Stimulated activated CD4-positive, alpha-beta T cell treated with anti-CD3 and anti-CD28 coated beads, Interleukin-4, amount 100 ng/mL, for 48 hours (primary cell): ENCODE results near the gene HTR3E.

Source experiments
- DNase-seq, 2 donors: peaks; one replicate each; pipeline ENCODE4 v3.0.0-alpha.2; 2020; ENCODE audit warnings: low read depth in 2 of 2

The HTR3E gene

DNA sequence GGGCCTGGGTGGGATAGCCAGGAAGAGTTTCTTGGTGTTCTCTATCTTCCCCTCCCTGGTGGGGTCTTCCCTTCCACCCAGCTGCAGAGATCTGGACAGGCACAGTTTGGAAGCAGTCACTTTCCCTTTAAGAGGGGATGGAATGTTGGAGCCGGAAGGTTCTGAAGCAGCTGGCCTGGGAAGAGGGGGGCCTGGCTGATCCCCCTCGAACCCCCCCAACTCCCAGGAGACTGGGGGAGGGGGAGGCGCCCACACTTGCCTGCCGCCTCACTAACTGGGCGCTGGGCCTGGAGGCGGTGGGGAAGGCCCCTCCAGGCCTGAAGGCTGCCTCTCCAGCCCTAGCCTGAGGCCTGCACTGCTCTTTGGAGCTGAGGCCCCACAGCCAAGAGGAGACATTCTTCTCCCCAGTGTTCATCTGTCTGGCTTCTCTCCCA, 59.7 kb downstream of the HTR3E start:
- DNase-seq: no peak
